GM10266 (cell line): ENCODE data around the gene SLC44A2.

ENCODE experiments used
- DNase-seq: peaks from one replicate; pipeline ENCODE4 v3.0.0; 2012; ENCODE audit errors: extremely low spot score
- CTCF ChIP-seq: IDR thresholded peaks from 2 replicates; pipeline ENCODE4 v1.5.1; 2012; ENCODE audit warnings: mild to moderate bottlenecking, low read depth; ENCODE audit not compliant: control insufficient read depth, insufficient read depth; ENCODE audit errors: missing control alignments

SLC44A2 gene

GRCh38 chr19:10602330-10603083 is 22.8 kb upstream of the SLC44A2 start:
- peak; percentile 98 for DNase-seq
- no peak for TF ChIP-seq CTCF

GRCh38 chr19:10603084-10603872 is 22.1 kb upstream of the SLC44A2 start:
- DNase-seq: peak; percentile 78
- no peak for TF ChIP-seq CTCF

- DNase-seq: peak; percentile 67
- no peak for TF ChIP-seq CTCF
Measured at GRCh38 chr19:10603873-10604459, 21.4 kb upstream of the SLC44A2 start.

DNA sequence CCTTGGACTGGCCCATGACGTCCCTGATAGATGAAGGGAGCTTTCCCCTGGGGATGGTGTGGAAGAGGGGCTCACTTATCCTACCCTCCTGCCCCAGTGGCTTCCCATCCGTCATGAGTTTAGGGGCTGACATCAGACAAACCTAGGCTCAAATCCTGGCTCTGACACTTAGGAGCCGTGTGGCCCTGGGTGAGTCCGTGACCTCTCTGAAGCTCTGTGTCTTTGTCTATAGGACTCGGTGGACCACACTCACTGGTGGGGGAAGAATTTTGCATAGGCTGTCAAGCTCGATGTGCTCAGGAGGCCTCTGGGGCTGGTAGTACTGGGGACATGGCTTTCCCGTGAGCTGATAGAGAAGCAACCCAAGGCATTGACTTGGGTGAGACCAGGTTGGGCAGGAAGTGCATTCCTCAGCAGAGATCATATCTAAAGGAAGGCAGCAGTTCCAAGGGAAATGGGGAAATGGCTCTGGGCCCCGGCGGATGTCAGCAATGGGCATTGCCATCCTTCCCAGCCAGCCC is 20.8 kb upstream of the SLC44A2 start:
- no peak for TF ChIP-seq CTCF
- DNase-seq: peak; percentile 62

DNA sequence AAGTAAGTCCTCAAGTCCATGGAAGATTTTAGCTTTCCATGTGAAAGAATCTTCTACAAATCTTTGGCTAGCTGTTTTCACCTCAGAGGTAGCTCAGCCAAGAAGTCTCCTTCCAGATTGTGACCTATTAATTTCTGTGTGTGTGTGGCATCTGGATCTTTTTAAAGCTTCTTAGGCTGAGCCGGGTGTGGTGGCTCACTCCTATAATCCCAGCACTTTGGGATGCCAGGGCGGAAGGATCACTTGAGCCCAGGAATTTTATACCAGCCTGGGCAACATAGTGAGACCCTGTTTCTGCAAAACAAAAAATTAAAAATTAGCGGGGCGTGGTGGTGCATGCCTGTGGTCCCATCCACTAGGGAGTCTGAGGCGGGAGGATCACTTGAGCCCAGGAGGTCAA is 13.4 kb upstream of the SLC44A2 start:
- no peak for TF ChIP-seq CTCF
- DNase-seq: no peak

GRCh38 chr19:10612499-10613119 is 12.7 kb upstream of the SLC44A2 start:
- no peak for TF ChIP-seq CTCF

More at GRCh38 chr19:10612499-10613119, 12.7 kb upstream of the SLC44A2 start:
- no peak for DNase-seq
